Stimulated activated CD8-positive, alpha-beta memory T cell treated with anti-CD3 and anti-CD28 coated beads, Interleukin-4, amount 100 ng/mL, for 4 hours (primary cell): Measurements from ENCODE around the gene C11orf91.
"Not testable (repeated sequence)": the region's sequence is repeated elsewhere in the genome, so short reads cannot be mapped to it uniquely, and the experiment has no call there.

Source experiments
- DNase-seq, 2 donors: peaks; one replicate each; pipeline ENCODE4 v3.0.0-alpha.2; 2020; ENCODE audit warnings: low read depth in 2 of 2, low spot score in 1 of 2

C11orf91 gene

DNA sequence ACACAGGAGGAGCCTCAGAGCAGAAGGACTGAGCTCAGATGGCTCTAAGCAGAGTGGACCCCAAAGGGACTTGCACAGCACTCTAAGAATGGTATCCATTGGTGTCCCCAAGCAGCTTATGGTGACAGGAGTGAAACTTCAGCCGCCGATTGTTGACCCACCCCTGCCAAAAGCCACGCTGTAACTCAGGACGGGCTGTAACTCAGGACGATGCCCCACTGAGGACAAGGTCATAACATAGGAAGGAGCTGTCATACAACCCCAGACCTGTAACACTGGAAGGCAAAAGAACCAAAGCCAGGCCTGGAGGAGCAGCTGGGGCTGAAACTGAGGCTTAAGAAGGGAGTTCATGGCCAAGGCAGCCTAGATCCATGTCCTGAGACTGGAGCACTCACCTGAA is 21.4 kb upstream of the C11orf91 start:
- no peak for DNase-seq

DNA sequence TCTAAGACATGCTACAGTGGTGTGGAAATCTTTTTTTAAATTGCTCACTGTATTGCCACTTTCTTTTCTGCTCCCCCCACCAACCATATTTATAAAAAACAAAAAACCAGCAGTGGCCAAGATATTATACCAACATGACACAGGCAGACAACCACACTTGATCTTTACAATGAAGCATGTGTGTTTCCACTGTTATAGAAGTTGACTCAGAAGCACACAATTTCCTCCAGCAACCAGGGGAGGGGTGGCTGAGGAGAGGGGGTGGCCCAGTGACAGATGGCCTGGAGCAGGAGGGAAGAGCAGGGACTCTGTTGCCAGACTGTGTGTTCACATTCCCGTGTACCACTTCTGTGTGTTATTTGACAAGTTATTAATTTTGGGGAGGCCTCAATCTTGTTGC is 20.8 kb upstream of the C11orf91 start:
- no peak for DNase-seq

DNA sequence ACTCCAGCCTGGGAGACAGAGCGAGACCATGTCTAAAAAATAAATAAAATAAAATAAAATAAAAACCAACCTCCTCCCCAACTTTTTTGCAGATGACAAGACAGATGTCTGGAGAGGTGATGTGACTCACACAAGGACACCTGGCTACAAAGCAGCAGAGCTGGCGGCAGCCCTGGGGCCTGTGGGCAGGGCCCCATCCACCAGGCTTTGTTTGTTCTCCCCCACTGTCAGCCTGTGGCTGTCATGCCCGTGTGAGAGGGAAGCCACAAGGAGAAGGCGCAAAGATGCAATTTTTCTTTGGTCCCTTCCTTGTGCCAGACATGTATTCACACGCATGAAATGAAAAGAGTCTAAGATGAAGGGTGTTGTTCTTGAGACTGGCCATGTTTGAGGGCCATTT is 19.0 kb upstream of the C11orf91 start:
- DNase-seq, result no peak

DNA sequence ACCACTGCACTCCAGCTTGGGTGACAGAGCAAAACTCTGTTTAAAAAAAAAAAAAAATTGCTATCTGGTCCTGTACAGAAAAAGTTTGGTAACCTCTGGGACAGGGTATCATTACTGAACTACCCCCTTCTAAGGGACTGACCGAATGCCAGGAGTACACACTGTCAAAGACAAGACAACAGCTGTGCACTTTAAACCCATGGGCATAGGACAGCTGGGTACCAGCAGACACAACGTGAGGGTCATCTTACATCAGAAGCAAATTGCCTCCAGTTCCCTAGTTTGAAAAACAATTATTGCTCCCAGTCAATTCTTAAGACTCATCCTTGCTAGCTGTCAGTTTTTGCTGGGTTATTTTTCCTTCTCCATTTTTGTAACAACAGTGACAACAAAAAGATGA is 17.8 kb upstream of the C11orf91 start:
- DNase-seq, result no peak

DNA sequence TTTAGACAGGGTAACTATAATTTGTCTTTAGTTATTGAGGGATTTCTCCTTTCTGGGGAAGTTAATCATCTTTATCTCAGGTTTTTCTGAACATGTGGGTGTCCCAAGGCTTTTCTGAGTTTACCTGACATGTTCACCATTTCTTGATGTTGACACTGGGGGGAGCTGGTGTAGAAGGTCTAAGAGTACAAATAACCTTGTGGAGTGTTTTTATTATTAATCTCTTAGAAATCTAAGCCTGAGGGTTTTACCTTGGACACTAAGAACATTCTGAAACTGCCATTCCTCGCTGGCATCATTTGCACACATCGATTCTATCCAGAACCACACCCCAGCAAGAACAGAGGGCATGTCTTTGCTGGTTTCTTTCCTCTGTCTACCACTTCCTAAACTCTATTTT is 15.6 kb upstream of the C11orf91 start:
- no peak for DNase-seq

GRCh38 chr11:33713856-33714398 is 13.3 kb upstream of the C11orf91 start:
- DNase-seq, result no peak

GRCh38 chr11:33713151-33713855 is 12.7 kb upstream of the C11orf91 start:
- DNase-seq, result no peak

GRCh38 chr11:33712436-33712835 is 11.8 kb upstream of the C11orf91 start:
- no peak for DNase-seq

GRCh38 chr11:33709466-33709865 is 8.8 kb upstream of the C11orf91 start:
- no peak for DNase-seq

- DNase-seq, result no peak
Measured at GRCh38 chr11:33708985-33709384, 8.4 kb upstream of the C11orf91 start.

- not testable (repeated sequence) for DNase-seq
Measured at GRCh38 chr11:33707831-33708230, 7.2 kb upstream of the C11orf91 start.

GRCh38 chr11:33706966-33707365 is 6.3 kb upstream of the C11orf91 start:
- no peak for DNase-seq

DNA sequence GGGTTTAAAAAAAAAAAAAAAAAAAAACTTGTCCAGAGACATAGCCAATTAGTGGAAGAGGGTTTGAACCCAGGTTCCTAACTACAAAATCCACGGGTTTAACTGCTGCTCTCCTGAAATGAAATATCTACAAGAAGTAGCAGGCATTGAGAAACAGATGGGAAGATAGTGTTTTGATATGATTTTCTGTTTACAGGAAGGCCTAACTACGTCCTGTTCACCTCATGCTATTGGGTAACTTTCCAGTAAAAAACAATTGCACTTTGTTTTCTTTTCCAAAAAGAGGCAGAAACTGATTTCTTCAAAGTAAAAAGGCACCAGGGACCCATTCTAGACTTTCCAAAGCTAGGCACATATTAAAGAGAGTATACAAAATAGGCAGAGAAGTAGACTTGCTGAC is 5.9 kb upstream of the C11orf91 start:
- DNase-seq, result no peak

DNA sequence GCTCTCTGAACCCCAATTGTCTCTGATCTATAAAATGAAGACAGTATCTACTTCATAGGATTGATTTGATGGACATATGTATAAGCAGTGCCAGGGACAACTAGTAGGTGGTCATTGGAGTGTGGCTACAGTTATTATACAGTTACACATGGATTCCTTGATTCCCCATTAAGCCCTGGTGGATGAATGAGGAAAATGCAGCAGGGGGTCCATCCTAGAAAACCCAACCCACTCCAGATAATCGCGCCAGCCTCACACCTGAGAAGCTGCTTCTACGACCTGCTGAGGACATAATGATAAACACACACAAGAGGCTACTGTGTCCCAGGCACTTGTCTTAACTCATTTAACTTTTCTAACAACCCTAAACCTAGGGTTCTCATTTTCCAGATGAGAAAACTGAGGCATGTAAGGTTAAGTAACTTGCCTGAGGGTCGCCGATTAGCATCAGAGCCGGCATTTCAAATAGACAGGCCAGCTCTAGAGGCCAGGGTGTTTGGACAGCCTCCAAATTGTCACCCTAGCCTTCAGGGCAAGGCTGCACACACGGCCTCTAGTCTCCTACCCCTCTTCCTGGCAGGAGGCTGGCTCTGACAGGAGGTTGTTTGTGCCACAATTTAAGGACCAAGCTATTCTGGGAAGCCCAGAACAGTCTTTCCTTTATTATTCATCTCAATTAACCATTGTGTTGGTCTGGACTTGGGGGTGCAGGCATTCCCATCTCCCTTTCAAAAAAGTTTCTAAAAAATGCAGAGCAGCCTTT is 3.8 kb upstream of the C11orf91 start:
- no peak for DNase-seq

DNA sequence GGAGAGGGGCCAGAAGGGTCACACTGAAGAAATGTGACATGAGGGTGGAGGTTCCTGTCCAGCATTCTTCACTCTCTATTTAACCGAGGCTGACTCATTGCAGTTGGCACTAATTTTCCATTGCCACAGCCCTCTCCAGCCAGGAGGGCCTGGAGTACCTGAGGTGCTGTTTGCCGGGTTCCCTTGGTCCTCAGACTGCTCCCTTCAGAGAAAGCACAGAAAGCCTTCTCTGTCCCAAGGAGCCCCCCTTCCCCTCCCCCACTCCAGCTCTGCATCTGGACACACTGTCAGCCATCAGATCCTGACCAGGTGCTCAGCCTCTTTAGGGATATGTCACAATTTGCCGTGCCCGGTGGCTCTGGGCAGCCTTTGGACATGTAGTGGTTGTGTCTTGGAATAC is 3.2 kb upstream of the C11orf91 start:
- DNase-seq, result no peak

GRCh38 chr11:33703234-33703633 is 2.6 kb upstream of the C11orf91 start:
- no peak for DNase-seq

DNA sequence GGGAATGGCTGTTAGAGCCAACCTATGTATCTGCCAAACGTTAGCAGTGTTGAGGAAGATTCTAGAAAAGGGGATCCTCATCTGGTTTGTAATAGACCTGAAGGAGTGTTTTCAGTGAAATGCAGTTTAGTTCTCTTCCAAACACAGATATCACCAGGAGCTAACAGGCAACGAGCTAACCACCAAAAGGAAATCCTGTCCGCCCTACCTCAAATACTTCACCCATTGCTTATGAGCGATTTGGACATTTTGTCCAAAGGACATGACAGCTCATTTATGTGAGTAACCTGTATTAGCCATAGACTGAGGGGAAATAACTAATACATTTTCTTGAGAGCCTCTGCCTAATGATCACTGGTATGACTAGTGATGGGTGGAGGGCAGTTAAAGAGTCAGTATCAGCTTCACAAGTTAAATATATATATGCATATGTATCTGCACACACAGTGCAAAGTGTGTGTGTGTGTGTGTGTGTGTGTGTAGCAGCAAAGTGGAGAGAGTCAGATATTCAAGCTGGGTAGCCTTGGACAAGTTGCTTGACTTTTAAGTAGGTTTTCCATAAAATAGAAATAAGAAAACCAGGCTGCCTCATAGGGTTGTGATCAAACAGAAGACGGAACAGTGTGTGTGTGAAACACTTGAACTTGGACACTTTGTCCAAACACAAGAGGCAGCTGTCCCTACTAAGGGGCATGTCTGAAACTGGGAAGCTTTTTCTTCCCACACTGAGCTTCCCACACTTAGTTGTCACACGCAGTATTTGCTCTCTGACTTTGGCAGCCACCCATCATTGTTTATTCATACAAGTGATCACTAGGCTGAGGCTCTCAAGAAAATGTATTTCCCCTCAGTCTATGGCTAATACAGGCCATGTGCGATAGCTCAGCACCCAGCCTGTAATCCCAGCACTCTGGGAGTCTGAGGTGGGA is 940 bp upstream of the C11orf91 start:
- DNase-seq, result no peak

GRCh38 chr11:33700063-33700501 is 544 bp downstream of the C11orf91 start:
- DNase-seq, result no peak

GRCh38 chr11:33699515-33700062 is 1.0 kb downstream of the C11orf91 start:
- no peak for DNase-seq

- no peak for DNase-seq
Measured at GRCh38 chr11:33698921-33699320, 1.7 kb downstream of the C11orf91 start.

GRCh38 chr11:33697997-33698396 is 2.6 kb downstream of the C11orf91 start:
- no peak for DNase-seq
